ENCODE data around the gene COL23A1. TPM values are rescaled to one million over a fixed set of nuclear protein-coding genes. Genes with fewer than 3 reads are reported as not detected.

Gene COL23A1
- total and polyA plus RNA-seq, 2 donors (not counting 1 experiment from before 2014, with no cell fraction given), result not detected

DNA sequence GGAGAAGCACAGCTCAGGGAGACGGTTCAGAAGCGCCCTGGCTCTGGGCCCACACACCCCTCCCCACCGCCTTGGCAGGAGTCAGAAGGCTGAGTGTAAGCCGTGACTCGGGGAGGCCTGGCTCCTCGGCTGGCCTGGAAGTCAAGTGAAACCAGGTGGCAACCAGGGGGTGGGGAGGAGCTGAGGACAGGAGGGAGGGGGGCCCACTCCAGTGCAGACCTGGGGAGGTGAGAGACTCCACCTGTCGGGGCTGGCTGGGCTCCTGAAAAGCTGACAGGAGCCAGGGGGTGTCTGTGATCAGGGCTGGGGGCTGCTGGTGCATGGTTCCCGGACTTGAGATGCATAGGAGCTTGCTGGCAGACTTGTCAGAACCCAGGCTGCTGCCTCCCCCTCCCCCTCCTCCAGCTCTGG lies 207.4 kb downstream of the COL23A1 start:
- Histone ChIP-seq H3K4me1 (ENCODE audit: control insufficient read depth, extremely low read depth, insufficient read depth, low read length) (no peaks in the 10 kb centered on the region), H3K4me3 (replicated peaks in 1 of 4; ENCODE audit: control extremely low read depth in 1 of 4, insufficient read depth in 1 of 4, low read depth in 3 of 4, low read length in 4 of 4) (no peak overlapping the region), H3K27ac (ENCODE audit: insufficient read depth, low read length) (no peak overlapping the region), H3K27me3 (ENCODE audit: control insufficient read depth, insufficient read depth, low read length) (no peaks in the 10 kb centered on the region), H3K9ac (ENCODE audit: insufficient read depth, low read length) (no peak overlapping the region), H3K79me2 (ENCODE audit: control insufficient read depth, insufficient read depth, low read length) (no peaks in the 10 kb centered on the region), H4K20me1 (ENCODE audit: control insufficient read depth, extremely low read depth, insufficient read depth, low read length) (no peaks in the 10 kb centered on the region), H3K36me3 (ENCODE audit: control insufficient read depth, insufficient read depth, low read length) (no peaks in the 10 kb centered on the region), H2AFZ (ENCODE audit: low read length) (no peak overlapping the region), H3K4me2 (ENCODE audit: extremely low read depth, insufficient read depth, low read length) (no peak overlapping the region), H3K9me3 (ENCODE audit: control insufficient read depth, insufficient read depth, low read depth, low read length) (no peaks in the 10 kb centered on the region)
- no peak for DNase-seq (ENCODE audit: low read depth in 2 of 2)
- TF ChIP-seq EZH2 (IDR thresholded peaks at IDR 0.05; ENCODE audit: low read length, missing control alignments), result no peak
- TF ChIP-seq, protein P1, sequence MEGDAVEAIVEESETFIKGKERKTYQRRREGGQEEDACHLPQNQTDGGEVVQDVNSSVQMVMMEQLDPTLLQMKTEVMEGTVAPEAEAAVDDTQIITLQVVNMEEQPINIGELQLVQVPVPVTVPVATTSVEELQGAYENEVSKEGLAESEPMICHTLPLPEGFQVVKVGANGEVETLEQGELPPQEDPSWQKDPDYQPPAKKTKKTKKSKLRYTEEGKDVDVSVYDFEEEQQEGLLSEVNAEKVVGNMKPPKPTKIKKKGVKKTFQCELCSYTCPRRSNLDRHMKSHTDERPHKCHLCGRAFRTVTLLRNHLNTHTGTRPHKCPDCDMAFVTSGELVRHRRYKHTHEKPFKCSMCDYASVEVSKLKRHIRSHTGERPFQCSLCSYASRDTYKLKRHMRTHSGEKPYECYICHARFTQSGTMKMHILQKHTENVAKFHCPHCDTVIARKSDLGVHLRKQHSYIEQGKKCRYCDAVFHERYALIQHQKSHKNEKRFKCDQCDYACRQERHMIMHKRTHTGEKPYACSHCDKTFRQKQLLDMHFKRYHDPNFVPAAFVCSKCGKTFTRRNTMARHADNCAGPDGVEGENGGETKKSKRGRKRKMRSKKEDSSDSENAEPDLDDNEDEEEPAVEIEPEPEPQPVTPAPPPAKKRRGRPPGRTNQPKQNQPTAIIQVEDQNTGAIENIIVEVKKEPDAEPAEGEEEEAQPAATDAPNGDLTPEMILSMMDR (conservative IDR thresholded peaks at IDR 0.05 in 1 of 2, IDR thresholded peaks at IDR 0.05 in 1 of 2; ENCODE audit: low read depth in 1 of 2, low read length in 2 of 2), result no peak

DNA sequence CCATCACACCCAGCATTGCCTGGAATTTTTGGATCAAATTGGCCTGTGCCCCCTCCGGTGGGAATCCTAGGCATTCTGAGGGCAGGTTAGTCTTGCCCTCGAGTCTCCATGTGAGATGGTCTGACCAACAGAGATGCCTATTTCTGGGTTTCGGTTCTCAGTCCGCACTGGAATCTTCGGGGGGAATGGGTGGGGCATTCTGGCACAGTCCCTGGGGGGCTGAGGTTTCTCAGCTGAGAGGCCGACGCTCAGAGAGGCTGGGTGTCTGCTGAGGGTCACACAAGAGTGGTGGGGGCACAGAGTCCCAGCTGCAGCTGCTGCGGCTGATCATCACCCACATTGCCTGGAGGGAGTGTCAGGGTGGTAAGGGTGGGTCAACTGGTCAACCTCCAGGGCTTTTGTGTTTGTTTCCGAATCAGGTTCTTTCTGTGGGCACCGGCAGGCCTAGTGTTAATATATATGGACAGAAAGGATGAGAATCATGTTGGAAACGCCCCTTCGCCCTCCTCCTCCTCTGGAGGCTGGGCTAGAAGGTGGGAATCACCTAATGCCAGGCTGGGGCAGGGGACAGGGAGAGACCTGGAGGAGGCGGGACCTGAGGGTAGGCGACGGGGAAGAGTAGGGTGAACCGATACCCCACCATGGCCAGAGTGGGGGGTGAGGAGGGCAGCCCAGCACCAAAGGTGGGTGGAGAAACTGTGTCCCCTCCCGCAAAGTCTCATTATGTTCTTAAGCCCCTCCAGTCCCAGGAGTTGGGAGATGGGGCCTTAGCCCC lies 208.1 kb downstream of the COL23A1 start:
- H3K27ac ChIP-seq (ENCODE audit: insufficient read depth, low read length), result no peak overlapping the region
- TF ChIP-seq, protein P1 (conservative IDR thresholded peaks at IDR 0.05 in 1 of 2, IDR thresholded peaks at IDR 0.05 in 1 of 2; ENCODE audit: low read depth in 1 of 2, low read length in 2 of 2), result no peak
- TF ChIP-seq EZH2 (IDR thresholded peaks at IDR 0.05; ENCODE audit: low read length, missing control alignments), result no peak
- no peaks in the 10 kb centered on the region for H4K20me1 ChIP-seq (ENCODE audit: control insufficient read depth, extremely low read depth, insufficient read depth, low read length)
- no peaks in the 10 kb centered on the region for H3K4me1 ChIP-seq (ENCODE audit: control insufficient read depth, extremely low read depth, insufficient read depth, low read length)
- no peak overlapping the region for H2AFZ ChIP-seq (ENCODE audit: low read length)
- DNase-seq (ENCODE audit: low read depth in 2 of 2), result no peak
- no peaks in the 10 kb centered on the region for H3K9me3 ChIP-seq (ENCODE audit: control insufficient read depth, insufficient read depth, low read depth, low read length)
- H3K79me2 ChIP-seq (ENCODE audit: control insufficient read depth, insufficient read depth, low read length), result no peaks in the 10 kb centered on the region
- no peaks in the 10 kb centered on the region for H3K27me3 ChIP-seq (ENCODE audit: control insufficient read depth, insufficient read depth, low read length)
- no peak overlapping the region for H3K4me3 ChIP-seq (replicated peaks in 1 of 4; ENCODE audit: control extremely low read depth in 1 of 4, insufficient read depth in 1 of 4, low read depth in 3 of 4, low read length in 4 of 4)
- no peak overlapping the region for H3K9ac ChIP-seq (ENCODE audit: insufficient read depth, low read length)
- no peak overlapping the region for H3K4me2 ChIP-seq (ENCODE audit: extremely low read depth, insufficient read depth, low read length)
- H3K36me3 ChIP-seq (ENCODE audit: control insufficient read depth, insufficient read depth, low read length), result no peaks in the 10 kb centered on the region

DNA sequence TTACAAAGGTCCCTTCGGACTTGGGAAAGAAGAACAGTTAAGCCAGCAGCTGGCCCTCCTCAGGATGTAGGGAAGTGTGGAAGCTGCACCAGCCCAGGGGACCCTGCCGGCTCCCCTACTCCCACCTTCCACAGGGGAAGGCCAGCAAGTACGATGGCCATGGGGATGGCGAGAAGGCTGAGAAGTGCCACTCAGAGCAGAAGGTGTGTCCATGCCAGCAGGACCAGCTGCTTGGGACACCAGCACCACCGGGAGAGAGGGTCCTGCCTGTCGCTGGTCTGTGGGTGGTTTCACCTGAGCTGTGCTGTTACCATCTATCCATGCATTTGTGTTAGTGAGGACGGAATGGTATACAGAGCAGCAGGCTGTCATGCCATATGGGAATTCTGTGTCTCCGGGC lies 209.0 kb downstream of the COL23A1 start:
- Histone ChIP-seq H2AFZ (ENCODE audit: low read length) (no peak overlapping the region), H3K79me2 (ENCODE audit: control insufficient read depth, insufficient read depth, low read length) (no peaks in the 10 kb centered on the region), H3K4me2 (ENCODE audit: extremely low read depth, insufficient read depth, low read length) (no peak overlapping the region), H3K36me3 (ENCODE audit: control insufficient read depth, insufficient read depth, low read length) (no peaks in the 10 kb centered on the region), H4K20me1 (ENCODE audit: control insufficient read depth, extremely low read depth, insufficient read depth, low read length) (no peaks in the 10 kb centered on the region), H3K4me1 (ENCODE audit: control insufficient read depth, extremely low read depth, insufficient read depth, low read length) (no peaks in the 10 kb centered on the region), H3K9ac (ENCODE audit: insufficient read depth, low read length) (no peak overlapping the region), H3K9me3 (ENCODE audit: control insufficient read depth, insufficient read depth, low read depth, low read length) (no peaks in the 10 kb centered on the region), H3K4me3 (replicated peaks in 1 of 4; ENCODE audit: control extremely low read depth in 1 of 4, insufficient read depth in 1 of 4, low read depth in 3 of 4, low read length in 4 of 4) (no peak overlapping the region), H3K27me3 (ENCODE audit: control insufficient read depth, insufficient read depth, low read length) (no peaks in the 10 kb centered on the region), H3K27ac (ENCODE audit: insufficient read depth, low read length) (no peak overlapping the region)
- TF ChIP-seq, protein P1 (conservative IDR thresholded peaks at IDR 0.05 in 1 of 2, IDR thresholded peaks at IDR 0.05 in 1 of 2; ENCODE audit: low read depth in 1 of 2, low read length in 2 of 2), result no peak
- TF ChIP-seq EZH2 (IDR thresholded peaks at IDR 0.05; ENCODE audit: low read length, missing control alignments), result no peak
- no peak for DNase-seq (ENCODE audit: low read depth in 2 of 2)

Measured in fibroblast of lung (primary cell).